Heart left ventricle (tissue), 13 donors: ENCODE results near the gene PLCXD3.
"Not testable (repeated sequence)": the region's sequence is repeated elsewhere in the genome, so short reads cannot be mapped to it uniquely, and the experiment has no call there.

Experiments
- CTCF ChIP-seq, 12 donors: fragments of 200-600 bp; sonication (generic) in 4 of 12; IDR thresholded peaks; one replicate each; pipeline versions ENCODE4 v1.5.0 to v1.8.0; 2018 to 2022; ENCODE audit warnings: antibody characterized with exemption in 12 of 12, mild to moderate bottlenecking in 5 of 12
- POLR2A ChIP-seq, 2 donors: fragments of 450-650 bp; IDR thresholded peaks; one replicate each; pipeline ENCODE4 v1.6.1; 2017; ENCODE audit warnings: antibody characterized with exemption in 2 of 2, mild to moderate bottlenecking in 2 of 2, moderate library complexity in 2 of 2
- donor health status: ischemic (EF 13 %, LVEDD 7.1; RV severe dilation, severe dysfunction).
- donor health status: DM: no; HTN: yes; CAD: no.
- donor health status: DM: no; HTN: no; CAD: no.
- donor health status: ischemic (EF 25% LVEDD 6.9; RV normal size, moderate dysfunction).
- donor health status: ischemic (EF 25% LVEDD 5.7; RV mildly dilated, moderate dysfunction).
- donor health status: ischemic (EF 35%, LVEDD 5.7; RV mildly dilated, moderate dysfunction).
- donor health status: nonischemic (EF 11% LVEDD 7.7; RV severe dilation, severe dysfunction).
- donor health status: DM: yes; HTN: yes; CAD: no.
- donor health status: PGD.
- donor health status: ischemic (EF 29% LVEDD 5.4; RV normal size, mild dysfunction).
- donor health status: nonischemic (EF 23%, LVEDD 6.1; RV moderate dilation, normal function).

DNA sequence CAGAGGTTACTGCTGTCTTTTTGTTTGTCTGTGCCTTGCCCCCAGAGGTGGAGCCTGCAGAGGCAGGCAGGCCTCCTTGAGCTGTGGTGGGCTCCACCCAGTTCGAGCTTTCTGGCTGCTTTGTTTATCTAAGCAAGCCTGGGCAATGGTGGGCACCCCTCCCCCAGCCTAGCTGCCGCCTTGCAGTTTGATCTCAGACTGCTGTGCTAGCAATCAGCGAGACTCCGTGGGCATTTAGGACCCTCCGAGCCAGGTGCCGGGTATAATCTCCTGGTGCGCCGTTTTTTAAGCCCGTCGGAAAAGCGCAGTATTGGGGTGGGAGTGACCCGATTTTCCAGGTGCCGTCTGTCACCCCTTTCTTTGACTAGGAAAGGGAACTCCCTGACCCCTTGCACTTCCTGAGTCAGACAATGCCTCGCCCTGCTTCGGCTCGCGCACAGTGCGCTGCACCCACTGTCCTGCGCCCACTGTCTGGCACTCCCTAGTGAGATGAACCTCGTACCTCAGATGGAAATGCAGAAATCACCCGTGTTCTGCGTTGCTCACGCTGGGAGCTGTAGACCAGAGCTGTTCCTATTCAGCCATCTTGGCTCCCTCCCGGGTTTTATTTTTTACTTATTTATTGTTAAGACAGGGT lies 16.8 kb downstream of the PLCXD3 start:
- not testable (repeated sequence) for TF ChIP-seq CTCF, POLR2A (IDR thresholded peaks at IDR 0.05)
